Hematopoietic multipotent progenitor cell treated with erythropoietin and hydrocortisone succinate and interleukin-3 and kit ligand, for 15 days (in vitro differentiated cells): Measurements from ENCODE around the gene HRH2.
"Not testable (repeated sequence)": the region's sequence is repeated elsewhere in the genome, so short reads cannot be mapped to it uniquely, and the experiment has no call there.

Source experiments
- DNase-seq: peaks from one replicate; pipeline ENCODE4 v3.0.0-alpha.2; 2015; ENCODE audit warnings: low spot score

Gene HRH2

GRCh38 chr5:175714479-175715085 is 56.7 kb downstream of the HRH2 start:
- no peak for DNase-seq

GRCh38 chr5:175715627-175716522 is 58.0 kb downstream of the HRH2 start:
- DNase-seq = no peak

GRCh38 chr5:175717837-175718236 is 60.0 kb downstream of the HRH2 start:
- DNase-seq = no peak

GRCh38 chr5:175718401-175719108 is 60.7 kb downstream of the HRH2 start:
- DNase-seq = peak; percentile 33

GRCh38 chr5:175719109-175719432 is 61.2 kb downstream of the HRH2 start:
- not testable (repeated sequence) for DNase-seq

- no peak for DNase-seq
Observed at GRCh38 chr5:175724314-175725275, 66.7 kb downstream of the HRH2 start.

GRCh38 chr5:175728316-175728715 is 70.4 kb downstream of the HRH2 start:
- no peak for DNase-seq

- no peak for DNase-seq
Observed at GRCh38 chr5:175728885-175729828, 71.3 kb downstream of the HRH2 start.

- peak; percentile 68 for DNase-seq
Observed at GRCh38 chr5:175729829-175730277, 72.0 kb downstream of the HRH2 start.

- DNase-seq = no peak
Observed at GRCh38 chr5:175731172-175731571, 73.3 kb downstream of the HRH2 start.

- DNase-seq = no peak
Observed at GRCh38 chr5:175731756-175732465, 74.0 kb downstream of the HRH2 start.

- DNase-seq = no peak
Observed at GRCh38 chr5:175733017-175733416, 75.1 kb downstream of the HRH2 start.

GRCh38 chr5:175734016-175734415 is 76.1 kb downstream of the HRH2 start:
- DNase-seq = no peak

GRCh38 chr5:175734501-175734900 is 76.6 kb downstream of the HRH2 start:
- no peak for DNase-seq

GRCh38 chr5:175735701-175736100 is 77.8 kb downstream of the HRH2 start:
- no peak for DNase-seq

- DNase-seq = no peak
Observed at GRCh38 chr5:175736652-175737051, 78.8 kb downstream of the HRH2 start.

GRCh38 chr5:175737481-175737880 is 79.6 kb downstream of the HRH2 start:
- no peak for DNase-seq

GRCh38 chr5:175738126-175738525 is 80.3 kb downstream of the HRH2 start:
- DNase-seq = no peak

GRCh38 chr5:175738602-175739133 is 80.8 kb downstream of the HRH2 start:
- no peak for DNase-seq

- DNase-seq = no peak
Observed at GRCh38 chr5:175740014-175740413, 82.1 kb downstream of the HRH2 start.
